Activated CD8-positive, alpha-beta T cell treated with anti-CD3 and anti-CD28 coated beads, Interleukin-2, amount 10 ng/mL, durations not matched to agents 7 days and 5 days (primary cell): ENCODE results near the gene FRMD5. TPM values are rescaled to one million over a fixed set of nuclear protein-coding genes. Genes with fewer than 3 reads are reported as not detected.
"Not testable (repeated sequence)": the region's sequence is repeated elsewhere in the genome, so short reads cannot be mapped to it uniquely, and the experiment has no call there.

Experiments
- ATAC-seq: fragments of 150-1000 bp; cut with Tn5 transposase; one replicate; pipeline ENCODE4 v1.10.0; 2021; ENCODE audit warnings: moderate library complexity
- CTCF ChIA-PET: fragments of 350-600 bp; sonication (Branson Sonifier 250); formaldehyde crosslinking; loops from one replicate; lab custom pipeline; 2021; ENCODE audit warnings: antibody characterized with exemption; lab: Charles Lee
- POLR2A ChIA-PET: fragments of 350-600 bp; sonication (Branson Sonifier 250); formaldehyde crosslinking; loops from one replicate; lab custom pipeline; 2021; ENCODE audit warnings: antibody characterized with exemption; lab: Charles Lee
- DNase-seq: peaks from one replicate; pipeline ENCODE4 v3.0.0-alpha.2; 2020
- H3K27ac Mint-ChIP-seq: one replicate; pipeline ENCODE4 v1.8.0; 2021; ENCODE audit warnings: mild to moderate bottlenecking, mixed read lengths
- H3K27me3 Mint-ChIP-seq: one replicate; pipeline ENCODE4 v1.8.0; 2021; ENCODE audit warnings: low read depth, mixed read lengths
- H3K36me3 Mint-ChIP-seq: one replicate; pipeline ENCODE4 v1.8.0; 2021; ENCODE audit warnings: low read depth, mixed read lengths
- H3K4me1 Mint-ChIP-seq: one replicate; pipeline ENCODE4 v1.8.0; 2021; ENCODE audit warnings: low read depth, mixed read lengths
- H3K4me3 Mint-ChIP-seq: one replicate; pipeline ENCODE4 v1.8.0; 2021; ENCODE audit warnings: mild to moderate bottlenecking, mixed read lengths
- H3K9me3 Mint-ChIP-seq: one replicate; pipeline ENCODE4 v1.8.0; 2022; ENCODE audit warnings: mixed read lengths; ENCODE audit not compliant: insufficient read depth
- total RNA-seq, 2 experiments: library from RNA; stranded (reverse); gene quantifications; one replicate each; pipeline ENCODE4 v1.2.3, GENCODE V29; 2021

Gene FRMD5
- total RNA-seq, 2 experiments from 2014 or later = not detected

DNA sequence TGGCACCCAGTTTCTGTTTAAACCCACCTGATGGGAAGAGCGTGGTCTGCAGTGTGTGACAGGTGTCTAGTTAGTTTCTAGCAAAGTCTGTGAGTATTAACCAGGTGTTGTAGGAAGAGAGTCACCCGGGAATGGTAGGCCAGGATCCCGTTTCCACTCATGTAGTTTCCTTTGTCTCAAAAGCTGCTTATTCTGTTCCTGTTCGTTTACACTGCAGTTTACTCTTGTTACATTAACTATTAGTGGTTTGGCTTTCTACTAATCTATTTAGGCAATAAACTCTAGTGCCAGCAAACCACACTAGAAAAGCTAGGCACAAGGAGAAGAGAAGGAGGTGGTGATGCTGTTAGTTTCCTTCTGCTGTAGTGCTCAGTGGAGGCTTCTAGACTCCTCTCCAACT lies 335.5 kb downstream of the FRMD5 start:
- ATAC-seq = no peak
- Mint-ChIP-seq H3K4me1 (no peaks in the 10 kb centered on the region), H3K4me3 (no peak overlapping the region), H3K36me3 (peaks cover 47% of the 10 kb centered on the region), H3K9me3 (no peaks in the 10 kb centered on the region), H3K27me3 (no peaks in the 10 kb centered on the region), H3K27ac (no peak overlapping the region)
- POLR2A ChIA-PET = interaction anchor here (1.5 kb wide), 1 partner anchor 27 kb away, joined by 3 read pairs; no protein-coding TSS in a partner anchor
- CTCF ChIA-PET = no interaction called here
- no peak for DNase-seq

DNA sequence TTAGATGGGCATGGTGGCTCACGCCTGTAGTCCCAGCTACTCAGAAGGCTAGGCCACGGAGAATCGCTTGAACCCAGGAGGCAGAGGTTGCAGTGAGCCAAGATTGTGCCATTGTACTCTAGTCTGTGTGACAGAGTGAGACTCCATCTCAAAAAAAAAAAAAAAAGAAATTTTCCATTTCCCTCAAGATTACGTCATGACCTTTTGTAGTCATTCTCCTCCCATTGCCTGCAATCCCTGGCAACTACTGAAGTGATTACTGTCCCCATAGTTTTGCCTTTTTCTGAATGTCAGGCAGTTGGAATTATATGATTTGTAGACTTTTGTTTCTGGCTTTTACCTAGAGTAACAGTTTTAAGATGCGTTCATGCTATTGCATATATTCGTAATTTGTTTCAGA lies 340.3 kb downstream of the FRMD5 start:
- POLR2A ChIA-PET = no interaction called here
- Mint-ChIP-seq H3K9me3 (no peaks in the 10 kb centered on the region), H3K27me3 (no peaks in the 10 kb centered on the region)

DNA sequence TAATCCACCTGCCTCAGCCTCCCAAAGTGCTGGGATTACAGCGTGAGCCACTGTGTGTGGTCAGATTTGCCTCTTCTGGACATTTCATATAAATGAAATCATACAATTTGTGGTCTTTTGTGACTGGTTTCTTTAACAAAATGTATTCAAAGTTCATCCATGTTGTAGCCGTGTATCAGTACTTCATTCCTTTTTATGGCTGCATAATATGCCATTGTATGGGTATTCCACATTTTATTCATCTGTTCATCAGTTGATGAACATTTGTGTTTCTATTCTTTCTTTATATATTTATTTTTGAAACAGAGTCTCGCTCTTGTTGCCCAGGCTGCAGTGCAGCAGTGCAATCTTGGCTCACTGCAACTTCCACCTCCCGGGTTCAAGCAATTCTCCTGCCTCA lies 342.5 kb downstream of the FRMD5 start:
- Mint-ChIP-seq H3K27me3 (no peaks in the 10 kb centered on the region), H3K4me1 (no peaks in the 10 kb centered on the region), H3K9me3 (no peaks in the 10 kb centered on the region), H3K4me3 (no peak overlapping the region), H3K27ac (no peak overlapping the region), H3K36me3 (peaks cover 62% of the 10 kb centered on the region)
- no peak for DNase-seq
- ChIA-PET CTCF (no interaction called here), POLR2A (no interaction called here)
- ATAC-seq = no peak

More for the DNA sequence above, 340.3 kb downstream of the FRMD5 start:
- no peak overlapping the region for H3K4me3 Mint-ChIP-seq
- H3K36me3 Mint-ChIP-seq = peaks cover 66% of the 10 kb centered on the region
- H3K27ac Mint-ChIP-seq = no peak overlapping the region
- CTCF ChIA-PET = interaction anchor here (1.4 kb wide), 1 partner anchor 17 kb away, joined by 5 read pairs; no protein-coding TSS in a partner anchor
- ATAC-seq = no peak
- no peaks in the 10 kb centered on the region for H3K4me1 Mint-ChIP-seq
- DNase-seq = no peak

DNA sequence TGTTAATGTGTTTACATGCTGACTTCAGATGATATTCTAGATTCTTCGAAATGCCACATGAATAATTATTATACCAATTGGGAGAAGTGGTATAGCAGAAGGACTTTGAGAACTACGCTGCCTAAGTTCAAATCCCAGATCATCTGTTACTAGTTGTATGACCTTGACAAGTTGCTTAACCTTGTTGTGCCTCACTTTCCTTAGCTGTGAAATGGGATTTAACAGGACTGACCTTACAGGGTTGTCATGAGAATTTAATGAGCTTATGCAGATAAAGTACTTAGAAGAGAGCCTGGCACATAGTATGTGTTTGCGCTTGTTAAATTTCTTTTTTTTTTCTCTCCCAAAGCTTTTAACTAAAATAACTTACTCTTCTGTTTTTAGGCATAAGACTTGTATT lies 343.8 kb downstream of the FRMD5 start:
- ATAC-seq (no peak), DNase-seq (no peak)
- no peak overlapping the region for H3K4me3 Mint-ChIP-seq
- no peaks in the 10 kb centered on the region for H3K4me1 Mint-ChIP-seq
- CTCF ChIA-PET = interaction anchor here (0.7 kb wide), 1 partner anchor 18 kb away, joined by 3 read pairs; no protein-coding TSS in a partner anchor
- H3K9me3 Mint-ChIP-seq = no peaks in the 10 kb centered on the region
- H3K27me3 Mint-ChIP-seq = no peaks in the 10 kb centered on the region
- peaks cover 53% of the 10 kb centered on the region for H3K36me3 Mint-ChIP-seq
- H3K27ac Mint-ChIP-seq = no peak overlapping the region
- POLR2A ChIA-PET = interaction anchor here (1.0 kb wide), 1 partner anchor 11 kb away, joined by 3 read pairs; no protein-coding TSS in a partner anchor

DNA sequence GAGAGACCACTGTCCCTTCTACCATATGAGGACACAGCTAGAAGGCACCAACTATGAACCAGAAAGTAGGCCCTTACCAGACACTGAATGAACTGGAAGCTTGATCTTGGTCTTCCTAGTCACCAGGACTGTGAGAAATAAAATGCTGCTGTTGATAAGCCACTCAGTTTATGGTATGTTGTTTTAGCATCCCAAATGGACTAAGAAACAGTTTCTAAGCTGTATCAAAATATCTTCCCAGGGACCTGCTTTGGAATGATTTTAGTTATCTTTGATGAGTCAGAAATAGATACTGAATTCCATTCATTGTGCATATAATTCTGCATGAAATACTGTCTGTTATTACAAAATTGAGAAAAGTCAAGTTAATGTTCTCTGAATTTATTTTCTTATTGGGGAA lies 349.6 kb downstream of the FRMD5 start:
- Mint-ChIP-seq H3K4me3 (no peak overlapping the region), H3K27ac (no peak overlapping the region), H3K27me3 (no peaks in the 10 kb centered on the region), H3K36me3 (peaks cover 47% of the 10 kb centered on the region), H3K4me1 (no peaks in the 10 kb centered on the region), H3K9me3 (no peaks in the 10 kb centered on the region)
- no peak for DNase-seq
- no peak for ATAC-seq
- ChIA-PET POLR2A (no interaction called here), CTCF (no interaction called here)

DNA sequence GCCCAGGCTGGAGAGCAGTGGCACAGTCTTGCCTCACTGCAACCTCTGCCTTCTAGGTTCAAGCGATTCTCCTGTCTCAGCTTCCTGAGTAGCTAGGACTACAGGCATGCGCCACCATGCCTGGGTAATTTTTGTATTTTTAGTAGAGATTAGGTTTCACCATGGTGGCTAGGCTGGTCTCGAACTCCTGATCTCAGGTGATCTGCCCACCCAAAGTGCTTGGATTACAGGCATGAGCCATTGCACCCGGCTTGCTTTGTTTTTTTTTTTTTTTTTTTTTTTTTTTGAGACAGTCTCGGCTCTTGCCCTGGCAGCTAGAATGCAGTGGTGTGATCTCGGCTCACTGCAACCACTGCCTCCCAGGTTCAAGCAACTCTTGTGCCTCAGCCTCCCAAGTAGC lies 362.6 kb downstream of the FRMD5 start:
- not testable (repeated sequence) for H3K9me3 Mint-ChIP-seq, H3K4me3 Mint-ChIP-seq, H3K27me3 Mint-ChIP-seq, ATAC-seq, DNase-seq
- ChIA-PET CTCF (interaction anchor here (0.8 to 1.3 kb wide), 4 partner anchors 8 to 28 kb away, joined by 3 read pairs; partner anchors contain the start of gene MFAP1), POLR2A (interaction anchor here (1.0 to 1.4 kb wide), 2 partner anchors 28 to 39 kb away, joined by 3 to 6 read pairs; no protein-coding TSS in a partner anchor)
- Mint-ChIP-seq H3K27ac (peak overlapping the region; percentile 29), H3K36me3 (peaks cover 66% of the 10 kb centered on the region), H3K4me1 (peaks cover 44% of the 10 kb centered on the region)

DNA sequence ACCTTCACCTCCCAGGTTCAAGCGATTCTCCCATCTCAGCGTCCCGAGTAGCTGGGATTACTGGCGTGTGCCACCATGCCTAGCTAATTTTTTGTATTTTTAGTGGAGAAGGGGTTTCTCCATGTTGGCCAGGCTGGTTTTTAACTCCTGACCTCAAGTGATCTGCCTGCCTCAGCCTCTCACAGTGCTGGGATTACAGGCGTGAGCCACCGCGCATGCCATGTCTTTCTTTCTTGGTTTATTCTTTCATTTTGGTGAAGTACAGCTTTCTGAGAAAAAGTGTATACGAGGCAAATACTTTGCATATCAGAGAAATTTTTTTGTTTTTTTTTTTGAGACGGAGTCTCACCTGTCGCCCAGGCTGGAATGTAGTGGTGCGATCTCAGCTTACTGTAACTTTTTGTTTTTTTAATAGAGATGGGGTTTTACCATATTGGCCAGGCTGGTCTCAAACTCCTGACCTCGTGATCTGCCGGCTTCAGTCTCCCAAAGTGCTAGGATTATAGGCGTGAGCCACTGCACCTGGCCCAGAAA lies 363.5 kb downstream of the FRMD5 start:
- H3K27me3 Mint-ChIP-seq, DNase-seq, H3K9me3 Mint-ChIP-seq, ATAC-seq: not testable (repeated sequence)
- Mint-ChIP-seq H3K27ac (peak overlapping the region; percentile 50), H3K4me1 (peaks cover 45% of the 10 kb centered on the region), H3K4me3 (peak overlapping the region; percentile 26), H3K36me3 (peaks cover 69% of the 10 kb centered on the region)
- ChIA-PET CTCF (interaction anchor here (1.1 to 1.3 kb wide), 4 partner anchors 9 to 669 kb away, joined by 3 to 4 read pairs (median 3); partner anchors contain the start of gene ELL3), POLR2A (interaction anchor here (0.6 to 1.9 kb wide), 6 partner anchors 10 to 38 kb away, joined by 3 to 10 read pairs (median 4); partner anchors contain the start of genes HYPK and SERINC4)

DNA sequence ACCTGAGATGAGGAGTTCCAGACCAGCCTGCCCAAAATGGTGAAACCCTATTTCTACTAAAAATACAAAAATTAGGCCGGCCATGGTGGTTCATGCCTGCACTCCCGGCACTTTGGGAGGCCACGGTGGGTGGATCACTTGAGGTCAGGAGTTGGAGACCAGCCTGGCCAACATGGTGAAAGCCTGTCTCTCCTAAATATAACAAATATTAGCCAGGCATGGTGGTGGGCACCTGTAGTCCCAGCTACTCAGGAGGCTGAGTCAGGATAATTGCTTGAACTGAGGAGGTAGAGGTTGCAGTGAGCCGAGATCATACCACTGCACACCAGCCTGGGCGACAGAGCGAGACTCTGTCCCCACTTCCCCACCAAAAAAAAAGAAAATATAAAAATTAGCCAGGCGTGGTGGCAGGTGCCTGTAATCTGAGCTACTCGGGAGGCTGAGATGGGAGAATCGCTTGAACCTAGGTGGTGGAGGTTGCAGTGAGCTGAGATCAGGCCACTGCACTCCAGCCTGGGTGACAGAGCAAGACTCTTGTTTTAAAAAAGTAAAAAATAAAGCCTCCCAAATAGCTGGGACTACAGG lies 364.3 kb downstream of the FRMD5 start:
- not testable (repeated sequence) for H3K27me3 Mint-ChIP-seq, H3K9me3 Mint-ChIP-seq, DNase-seq, ATAC-seq
- POLR2A ChIA-PET = interaction anchor here (0.6 to 1.9 kb wide), 6 partner anchors 9 to 38 kb away, joined by 3 to 10 read pairs (median 4); partner anchors contain the start of genes HYPK and SERINC4
- CTCF ChIA-PET = interaction anchor here (1.2 kb wide), 2 partner anchors 54 to 670 kb away, joined by 3 to 4 read pairs; partner anchors contain the start of gene ELL3
- peak overlapping the region; percentile 85 for H3K4me3 Mint-ChIP-seq
- peak overlapping the region; percentile 11 for H3K27ac Mint-ChIP-seq
- H3K4me1 Mint-ChIP-seq = peaks cover 47% of the 10 kb centered on the region
- peaks cover 64% of the 10 kb centered on the region for H3K36me3 Mint-ChIP-seq

DNA sequence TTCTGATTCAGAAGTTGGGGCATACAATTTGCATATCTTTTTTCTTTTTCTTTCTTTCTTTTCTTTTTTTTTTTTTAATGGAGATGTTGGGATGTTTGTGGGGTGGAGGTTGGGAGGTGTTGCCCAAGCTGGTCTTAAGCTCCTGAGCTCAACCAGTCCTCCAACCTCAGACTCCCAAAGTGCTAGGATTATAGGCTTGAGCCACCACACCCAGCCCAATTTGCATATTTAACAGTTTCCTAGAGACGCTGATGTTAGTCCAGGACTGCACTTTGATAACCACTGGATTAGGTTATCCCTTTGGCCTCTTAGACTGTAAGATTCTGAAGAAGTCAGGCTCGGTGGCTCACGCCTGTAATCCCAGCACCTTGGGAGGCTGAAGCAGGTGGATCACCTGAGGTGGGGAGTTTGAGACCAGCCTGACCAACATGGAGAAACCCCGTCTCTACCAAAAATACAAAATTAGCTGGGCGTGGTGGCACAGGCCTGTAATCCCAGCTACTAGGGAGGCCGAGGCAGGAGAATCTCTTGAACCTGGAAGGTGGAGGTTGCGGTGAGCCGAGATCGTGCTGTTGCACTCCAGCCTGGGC lies 365.0 kb downstream of the FRMD5 start:
- CTCF ChIA-PET, H3K9me3 Mint-ChIP-seq, ATAC-seq, DNase-seq, H3K27me3 Mint-ChIP-seq: not testable (repeated sequence)
- peak overlapping the region; percentile 47 for H3K27ac Mint-ChIP-seq
- H3K36me3 Mint-ChIP-seq = peaks cover 60% of the 10 kb centered on the region
- peaks cover 53% of the 10 kb centered on the region for H3K4me1 Mint-ChIP-seq
- POLR2A ChIA-PET = interaction anchor here (0.6 to 1.9 kb wide), 2 partner anchors 29 kb away, joined by 3 to 10 read pairs; partner anchors contain the start of genes HYPK and SERINC4
- peak overlapping the region; percentile 85 for H3K4me3 Mint-ChIP-seq

DNA sequence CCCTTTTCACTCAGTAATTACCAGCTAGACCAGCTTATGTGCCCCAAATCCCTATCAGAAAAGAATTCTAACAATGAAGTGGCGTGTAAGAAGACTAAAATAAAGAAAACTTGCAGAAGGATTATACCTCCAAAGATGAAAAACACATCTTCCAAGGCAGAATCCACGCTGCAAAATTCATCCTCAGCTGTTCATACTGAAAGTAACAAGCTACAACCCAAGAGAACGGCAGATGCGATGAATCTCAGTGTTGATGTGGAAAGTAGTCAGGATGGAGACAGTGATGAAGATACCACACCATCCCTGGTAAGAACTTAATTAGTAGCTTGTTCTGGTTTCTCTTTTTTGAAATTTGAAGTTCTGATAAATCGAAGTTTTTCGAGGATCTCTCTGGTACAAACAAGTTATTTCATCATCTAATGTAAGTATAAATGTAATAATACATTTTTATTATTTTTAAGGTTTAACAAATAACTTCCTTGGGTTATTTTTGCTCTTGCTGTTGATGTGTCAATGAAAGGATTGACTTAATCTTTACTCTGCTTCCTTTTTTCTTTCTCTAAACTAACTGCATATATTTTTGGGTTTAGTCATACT lies 366.9 kb downstream of the FRMD5 start:
- peak; percentile 45 for DNase-seq
- Mint-ChIP-seq H3K36me3 (peaks cover 54% of the 10 kb centered on the region), H3K9me3 (no peaks in the 10 kb centered on the region), H3K4me1 (peaks cover 57% of the 10 kb centered on the region), H3K4me3 (peak overlapping the region; percentile 85), H3K27me3 (no peaks in the 10 kb centered on the region), H3K27ac (peak overlapping the region; percentile 95)
- ChIA-PET CTCF (interaction anchor here (0.8 to 1.4 kb wide), 7 partner anchors 8 to 58 kb away, joined by 3 to 5 read pairs (median 3); partner anchors contain the start of genes ELL3 and SERF2), POLR2A (interaction anchor here (0.5 to 2.0 kb wide), 7 partner anchors 13 to 459 kb away, joined by 3 to 9 read pairs (median 6); partner anchors contain the start of genes ELL3, HYPK, SERF2 and SERINC4)
- peak; percentile 20 for ATAC-seq
